Prostate gland (tissue), 2 donors: ENCODE results near the gene NEK4. TPM values are rescaled to one million over a fixed set of nuclear protein-coding genes. Genes with fewer than 3 reads are reported as not detected.

Experiments
- DNase-seq: peaks from one replicate; pipeline ENCODE4 v3.0.0-alpha.2; 2019; ENCODE audit warnings: low spot score
- H3K27ac ChIP-seq, 2 donors: fragments of 200-600 bp; sonication (generic); 2 replicates each; pipeline ENCODE4 v1.5.1; 2017 to 2019
- H3K27me3 ChIP-seq: fragments of 200-600 bp; sonication (generic); replicated peaks from 2 replicates; pipeline ENCODE4 v1.5.1; 2019; ENCODE audit not compliant: insufficient read depth
- H3K36me3 ChIP-seq, 2 donors: fragments of 200-600 bp; sonication (generic); 1 replicate in 1 of 2; 2 replicates in 1 of 2; pipeline versions ENCODE4 v1.5.1 to v1.8.1; 2017 to 2019
- H3K4me1 ChIP-seq: fragments of 200-600 bp; sonication (generic); replicated peaks from 2 replicates; pipeline ENCODE4 v1.5.1; 2019
- H3K4me3 ChIP-seq, 2 donors: fragments of 200-600 bp; sonication (generic); 2 replicates each; pipeline ENCODE4 v1.5.1; 2017 to 2019
- H3K9me3 ChIP-seq: fragments of 200-600 bp; sonication (generic); 2 replicates; pipeline ENCODE4 v1.5.1; 2017
- CTCF ChIP-seq, 4 experiments: fragments of 200-600 bp in 2 of 4; fragments of 450-650 bp in 2 of 4; sonication (generic) in 2 of 4; IDR thresholded peaks; 1 replicate in 3 of 4; 2 replicates in 1 of 4; pipeline ENCODE4 v1.5.1; 2016 to 2019; ENCODE audit warnings: antibody characterized with exemption in 4 of 4, mild to moderate bottlenecking in 2 of 4, moderate library complexity in 2 of 4
- POLR2A ChIP-seq: fragments of 450-650 bp; IDR thresholded peaks from one replicate; pipeline ENCODE4 v1.6.1; 2016; ENCODE audit warnings: antibody characterized with exemption, mild to moderate bottlenecking
- POLR2AphosphoS5 ChIP-seq: sonication (generic); formaldehyde crosslinking; IDR thresholded peaks from one replicate; pipeline ENCODE4 v1.6.1; 2017; ENCODE audit warnings: antibody characterized with exemption
- WGBS: methylation state at CpG from one replicate; pipeline ENCODE4 v1.1.5; 2018; 5-methylcytosine and 5-hydroxymethylcytosine counted together
- intact Hi-C: fragments of 100-400 bp; cut with DNase I; formaldehyde crosslinking; loops from one replicate; pipeline ENCODE4 v1.14.2; 2022
- total RNA-seq, 2 donors: library from RNA; depleted of rRNA; stranded (reverse); fragments of >200 nt; gene quantifications; one replicate each; pipeline ENCODE4 v1.1.0, GENCODE V29; 2016

The NEK4 gene
- total RNA-seq, 2 donors from 2014 or later, result 24.5 to 49.9 TPM

- no peak for DNase-seq
- Histone ChIP-seq H3K27ac (no peak overlapping the region), H3K36me3 (peaks cover 0 to 6% of the 10 kb centered on the region in 2 donors), H3K4me3 (no peak overlapping the region), H3K4me1 (no peaks in the 10 kb centered on the region), H3K9me3 (no peaks in the 10 kb centered on the region), H3K27me3 (no peaks in the 10 kb centered on the region)
- intact Hi-C loops, result loop anchor here (10.0 kb wide), 2 partner anchors 147 to 207 kb away; partner anchors contain the start of genes NT5DC2 and UQCC5
- TF ChIP-seq POLR2A (no peak), CTCF (IDR thresholded peaks at IDR 0.05) (no peak), POLR2AphosphoS5 (no peak)
These were observed 88.7 kb downstream of the NEK4 start for GRCh38 chr3:52682016-52682415.

- whole genome bisulfite sequencing, result 89% methylated on average over 3 of the region's 3 CpGs
These were observed 89.1 kb downstream of the NEK4 start for GRCh38 chr3:52681596-52681995.

GRCh38 chr3:52679811-52680210 is 90.9 kb downstream of the NEK4 start:
- no peak for DNase-seq
- WGBS, result 55% methylated on average over 1 of the region's 1 CpG
- no peaks in the 10 kb centered on the region for H3K27me3 ChIP-seq
- H3K9me3 ChIP-seq, result no peaks in the 10 kb centered on the region
- H3K27ac ChIP-seq, result no peak overlapping the region
- no peak for TF ChIP-seq CTCF (IDR thresholded peaks at IDR 0.05)
- TF ChIP-seq POLR2A, result no peak
- TF ChIP-seq POLR2AphosphoS5, result no peak
- no peak overlapping the region for H3K4me3 ChIP-seq
- peaks cover 2 to 6% of the 10 kb centered on the region in 2 donors for H3K36me3 ChIP-seq
- no peaks in the 10 kb centered on the region for H3K4me1 ChIP-seq
- intact Hi-C loops, result loop anchor here (10.0 kb wide), 2 partner anchors 145 to 205 kb away; partner anchors contain the start of genes NT5DC2 and UQCC5

More at GRCh38 chr3:52681596-52681995, 89.1 kb downstream of the NEK4 start:
- Histone ChIP-seq H3K36me3 (peaks cover 0 to 6% of the 10 kb centered on the region in 2 donors), H3K4me3 (no peak overlapping the region), H3K27me3 (no peaks in the 10 kb centered on the region), H3K9me3 (no peaks in the 10 kb centered on the region), H3K4me1 (no peaks in the 10 kb centered on the region), H3K27ac (no peak overlapping the region)
- intact Hi-C loops, result loop anchor here (10.0 kb wide), 2 partner anchors 147 to 207 kb away; partner anchors contain the start of genes NT5DC2 and UQCC5
- TF ChIP-seq POLR2A (no peak), CTCF (IDR thresholded peaks at IDR 0.05) (no peak), POLR2AphosphoS5 (no peak)
- no peak for DNase-seq

GRCh38 chr3:52679199-52679538 is 91.6 kb downstream of the NEK4 start:
- no peak overlapping the region for H3K27ac ChIP-seq
- no peaks in the 10 kb centered on the region for H3K27me3 ChIP-seq
- no peak overlapping the region for H3K4me3 ChIP-seq
- DNase-seq, result no peak
- H3K4me1 ChIP-seq, result no peaks in the 10 kb centered on the region
- TF ChIP-seq CTCF (IDR thresholded peaks at IDR 0.05) (no peak), POLR2A (no peak), POLR2AphosphoS5 (no peak)
- H3K9me3 ChIP-seq, result no peaks in the 10 kb centered on the region
- 76% methylated on average over 3 of the region's 3 CpGs for WGBS
- intact Hi-C loops, result no loop called here
- peaks cover 2 to 6% of the 10 kb centered on the region in 2 donors for H3K36me3 ChIP-seq
